ENCODE results near the gene ZSWIM7. TPM values are rescaled to one million over a fixed set of nuclear protein-coding genes. Genes with fewer than 3 reads are reported as not detected.

Gene ZSWIM7
- total and polyA plus RNA-seq, 2 experiments from 2014 or later: 16.3 to 50.4 TPM

DNA sequence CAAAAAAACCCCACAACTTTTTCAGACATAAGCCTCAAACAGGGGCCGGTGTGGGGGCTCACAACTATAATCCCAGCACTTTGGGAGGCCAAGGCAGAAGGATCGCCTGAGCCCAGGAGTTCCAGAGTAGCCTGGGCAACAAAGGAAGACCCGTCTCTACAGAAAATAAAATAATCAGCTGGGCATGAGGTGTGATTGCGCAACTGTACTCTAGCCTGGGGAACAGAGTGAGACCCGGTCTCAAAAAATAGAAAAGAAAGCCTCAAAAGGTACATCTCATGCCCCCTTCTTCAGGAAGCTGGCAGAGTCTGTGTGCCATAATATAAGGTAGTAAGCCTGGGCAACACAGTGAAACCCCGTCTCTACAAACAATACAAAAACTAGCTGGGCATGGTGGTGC, 3.2 kb downstream of the ZSWIM7 start:
- H3K4me1 ChIP-seq (ENCODE audit: insufficient read depth): peaks cover 9% of the 10 kb centered on the region
- H3K27ac ChIP-seq (ENCODE audit: low read depth): no peak overlapping the region
- H3K79me2 ChIP-seq (replicated peaks; ENCODE audit: insufficient read depth): peaks cover 20% of the 10 kb centered on the region
- H3K4me1 Mint-ChIP-seq: peaks cover 9% of the 10 kb centered on the region
- peaks cover 4% of the 10 kb centered on the region for H3K27me3 Mint-ChIP-seq (ENCODE audit: insufficient read depth, low read depth, poor library complexity)
- no peak overlapping the region for H2AFZ ChIP-seq
- H3K36me3 Mint-ChIP-seq (ENCODE audit: low read depth): peaks cover 25% of the 10 kb centered on the region
- peaks cover 9% of the 10 kb centered on the region; the same call in 1 of the 2 replicates for H3K36me3 ChIP-seq (ENCODE audit: insufficient read depth)
- peaks cover 10% of the 10 kb centered on the region for H4K20me1 ChIP-seq (replicated peaks; ENCODE audit: insufficient read depth)
- no peaks in the 10 kb centered on the region for H3K27me3 ChIP-seq (ENCODE audit: insufficient read depth)
- no peak overlapping the region for H3K27ac Mint-ChIP-seq
- H3K4me2 ChIP-seq: no peak overlapping the region
- H3K9me3 Mint-ChIP-seq: peaks cover 2% of the 10 kb centered on the region; the same call in 2 of the 3 replicates
- H3F3A ChIP-seq (replicated peaks; ENCODE audit: low read depth): no peaks in the 10 kb centered on the region
- no peak for ATAC-seq
- no peaks in the 10 kb centered on the region for H3K9me2 ChIP-seq (ENCODE audit: insufficient read depth)
- no peak overlapping the region for H3K4me3 ChIP-seq
- H3K4me3 Mint-ChIP-seq: no peak overlapping the region
- DNase-seq (ENCODE audit: low spot score): no peak
- TF ChIP-seq EZH2phosphoT487 (IDR thresholded peaks at IDR 0.05; ENCODE audit: unreplicated experiment) (no peak), ZNF331 (CRISPR knock-in tag; IDR thresholded peaks at IDR 0.05; ENCODE audit: low read depth) (no peak), JUNB (IDR thresholded peaks at IDR 0.05; ENCODE audit: unreplicated experiment) (no peak), POLR2AphosphoS5 (IDR thresholded peaks at IDR 0.05; ENCODE audit: low read depth) (no peak), NANOG (IDR thresholded peaks at IDR 0.05; ENCODE audit: borderline replicate concordance) (no peak), ZNF114 (CRISPR knock-in tag; IDR thresholded peaks at IDR 0.05) (no peak), CREB1 (CRISPR knock-in tag; IDR thresholded peaks at IDR 0.05; ENCODE audit: low read depth) (no peak), STAT1 (IDR thresholded peaks at IDR 0.05; ENCODE audit: unreplicated experiment) (no peak), EZH2 (IDR thresholded peaks at IDR 0.05; ENCODE audit: low read depth, unreplicated experiment) (no peak)
- TF ChIP-seq, protein P1, sequence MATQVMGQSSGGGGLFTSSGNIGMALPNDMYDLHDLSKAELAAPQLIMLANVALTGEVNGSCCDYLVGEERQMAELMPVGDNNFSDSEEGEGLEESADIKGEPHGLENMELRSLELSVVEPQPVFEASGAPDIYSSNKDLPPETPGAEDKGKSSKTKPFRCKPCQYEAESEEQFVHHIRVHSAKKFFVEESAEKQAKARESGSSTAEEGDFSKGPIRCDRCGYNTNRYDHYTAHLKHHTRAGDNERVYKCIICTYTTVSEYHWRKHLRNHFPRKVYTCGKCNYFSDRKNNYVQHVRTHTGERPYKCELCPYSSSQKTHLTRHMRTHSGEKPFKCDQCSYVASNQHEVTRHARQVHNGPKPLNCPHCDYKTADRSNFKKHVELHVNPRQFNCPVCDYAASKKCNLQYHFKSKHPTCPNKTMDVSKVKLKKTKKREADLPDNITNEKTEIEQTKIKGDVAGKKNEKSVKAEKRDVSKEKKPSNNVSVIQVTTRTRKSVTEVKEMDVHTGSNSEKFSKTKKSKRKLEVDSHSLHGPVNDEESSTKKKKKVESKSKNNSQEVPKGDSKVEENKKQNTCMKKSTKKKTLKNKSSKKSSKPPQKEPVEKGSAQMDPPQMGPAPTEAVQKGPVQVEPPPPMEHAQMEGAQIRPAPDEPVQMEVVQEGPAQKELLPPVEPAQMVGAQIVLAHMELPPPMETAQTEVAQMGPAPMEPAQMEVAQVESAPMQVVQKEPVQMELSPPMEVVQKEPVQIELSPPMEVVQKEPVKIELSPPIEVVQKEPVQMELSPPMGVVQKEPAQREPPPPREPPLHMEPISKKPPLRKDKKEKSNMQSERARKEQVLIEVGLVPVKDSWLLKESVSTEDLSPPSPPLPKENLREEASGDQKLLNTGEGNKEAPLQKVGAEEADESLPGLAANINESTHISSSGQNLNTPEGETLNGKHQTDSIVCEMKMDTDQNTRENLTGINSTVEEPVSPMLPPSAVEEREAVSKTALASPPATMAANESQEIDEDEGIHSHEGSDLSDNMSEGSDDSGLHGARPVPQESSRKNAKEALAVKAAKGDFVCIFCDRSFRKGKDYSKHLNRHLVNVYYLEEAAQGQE (IDR thresholded peaks at IDR 0.05; ENCODE audit: unreplicated experiment): no peak
- TF ChIP-seq, protein P2, sequence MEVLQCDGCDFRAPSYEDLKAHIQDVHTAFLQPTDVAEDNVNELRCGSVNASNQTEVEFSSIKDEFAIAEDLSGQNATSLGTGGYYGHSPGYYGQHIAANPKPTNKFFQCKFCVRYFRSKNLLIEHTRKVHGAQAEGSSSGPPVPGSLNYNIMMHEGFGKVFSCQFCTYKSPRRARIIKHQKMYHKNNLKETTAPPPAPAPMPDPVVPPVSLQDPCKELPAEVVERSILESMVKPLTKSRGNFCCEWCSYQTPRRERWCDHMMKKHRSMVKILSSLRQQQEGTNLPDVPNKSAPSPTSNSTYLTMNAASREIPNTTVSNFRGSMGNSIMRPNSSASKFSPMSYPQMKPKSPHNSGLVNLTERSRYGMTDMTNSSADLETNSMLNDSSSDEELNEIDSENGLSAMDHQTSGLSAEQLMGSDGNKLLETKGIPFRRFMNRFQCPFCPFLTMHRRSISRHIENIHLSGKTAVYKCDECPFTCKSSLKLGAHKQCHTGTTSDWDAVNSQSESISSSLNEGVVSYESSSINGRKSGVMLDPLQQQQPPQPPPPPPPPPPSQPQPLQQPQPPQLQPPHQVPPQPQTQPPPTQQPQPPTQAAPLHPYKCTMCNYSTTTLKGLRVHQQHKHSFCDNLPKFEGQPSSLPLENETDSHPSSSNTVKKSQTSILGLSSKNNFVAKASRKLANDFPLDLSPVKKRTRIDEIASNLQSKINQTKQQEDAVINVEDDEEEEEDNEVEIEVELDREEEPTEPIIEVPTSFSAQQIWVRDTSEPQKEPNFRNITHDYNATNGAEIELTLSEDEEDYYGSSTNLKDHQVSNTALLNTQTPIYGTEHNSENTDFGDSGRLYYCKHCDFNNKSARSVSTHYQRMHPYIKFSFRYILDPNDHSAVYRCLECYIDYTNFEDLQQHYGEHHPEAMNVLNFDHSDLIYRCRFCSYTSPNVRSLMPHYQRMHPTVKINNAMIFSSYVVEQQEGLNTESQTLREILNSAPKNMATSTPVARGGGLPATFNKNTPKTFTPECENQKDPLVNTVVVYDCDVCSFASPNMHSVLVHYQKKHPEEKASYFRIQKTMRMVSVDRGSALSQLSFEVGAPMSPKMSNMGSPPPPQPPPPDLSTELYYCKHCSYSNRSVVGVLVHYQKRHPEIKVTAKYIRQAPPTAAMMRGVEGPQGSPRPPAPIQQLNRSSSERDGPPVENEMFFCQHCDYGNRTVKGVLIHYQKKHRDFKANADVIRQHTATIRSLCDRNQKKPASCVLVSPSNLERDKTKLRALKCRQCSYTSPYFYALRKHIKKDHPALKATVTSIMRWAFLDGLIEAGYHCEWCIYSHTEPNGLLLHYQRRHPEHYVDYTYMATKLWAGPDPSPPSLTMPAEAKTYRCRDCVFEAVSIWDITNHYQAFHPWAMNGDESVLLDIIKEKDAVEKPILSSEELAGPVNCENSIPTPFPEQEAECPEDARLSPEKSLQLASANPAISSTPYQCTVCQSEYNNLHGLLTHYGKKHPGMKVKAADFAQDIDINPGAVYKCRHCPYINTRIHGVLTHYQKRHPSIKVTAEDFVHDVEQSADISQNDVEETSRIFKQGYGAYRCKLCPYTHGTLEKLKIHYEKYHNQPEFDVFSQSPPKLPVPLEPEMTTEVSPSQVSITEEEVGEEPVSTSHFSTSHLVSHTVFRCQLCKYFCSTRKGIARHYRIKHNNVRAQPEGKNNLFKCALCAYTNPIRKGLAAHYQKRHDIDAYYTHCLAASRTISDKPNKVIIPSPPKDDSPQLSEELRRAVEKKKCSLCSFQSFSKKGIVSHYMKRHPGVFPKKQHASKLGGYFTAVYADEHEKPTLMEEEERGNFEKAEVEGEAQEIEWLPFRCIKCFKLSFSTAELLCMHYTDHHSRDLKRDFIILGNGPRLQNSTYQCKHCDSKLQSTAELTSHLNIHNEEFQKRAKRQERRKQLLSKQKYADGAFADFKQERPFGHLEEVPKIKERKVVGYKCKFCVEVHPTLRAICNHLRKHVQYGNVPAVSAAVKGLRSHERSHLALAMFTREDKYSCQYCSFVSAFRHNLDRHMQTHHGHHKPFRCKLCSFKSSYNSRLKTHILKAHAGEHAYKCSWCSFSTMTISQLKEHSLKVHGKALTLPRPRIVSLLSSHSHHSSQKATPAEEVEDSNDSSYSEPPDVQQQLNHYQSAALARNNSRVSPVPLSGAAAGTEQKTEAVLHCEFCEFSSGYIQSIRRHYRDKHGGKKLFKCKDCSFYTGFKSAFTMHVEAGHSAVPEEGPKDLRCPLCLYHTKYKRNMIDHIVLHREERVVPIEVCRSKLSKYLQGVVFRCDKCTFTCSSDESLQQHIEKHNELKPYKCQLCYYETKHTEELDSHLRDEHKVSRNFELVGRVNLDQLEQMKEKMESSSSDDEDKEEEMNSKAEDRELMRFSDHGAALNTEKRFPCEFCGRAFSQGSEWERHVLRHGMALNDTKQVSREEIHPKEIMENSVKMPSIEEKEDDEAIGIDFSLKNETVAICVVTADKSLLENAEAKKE (CRISPR knock-in tag; IDR thresholded peaks at IDR 0.05): no peak
- TF ChIP-seq, protein P3, sequence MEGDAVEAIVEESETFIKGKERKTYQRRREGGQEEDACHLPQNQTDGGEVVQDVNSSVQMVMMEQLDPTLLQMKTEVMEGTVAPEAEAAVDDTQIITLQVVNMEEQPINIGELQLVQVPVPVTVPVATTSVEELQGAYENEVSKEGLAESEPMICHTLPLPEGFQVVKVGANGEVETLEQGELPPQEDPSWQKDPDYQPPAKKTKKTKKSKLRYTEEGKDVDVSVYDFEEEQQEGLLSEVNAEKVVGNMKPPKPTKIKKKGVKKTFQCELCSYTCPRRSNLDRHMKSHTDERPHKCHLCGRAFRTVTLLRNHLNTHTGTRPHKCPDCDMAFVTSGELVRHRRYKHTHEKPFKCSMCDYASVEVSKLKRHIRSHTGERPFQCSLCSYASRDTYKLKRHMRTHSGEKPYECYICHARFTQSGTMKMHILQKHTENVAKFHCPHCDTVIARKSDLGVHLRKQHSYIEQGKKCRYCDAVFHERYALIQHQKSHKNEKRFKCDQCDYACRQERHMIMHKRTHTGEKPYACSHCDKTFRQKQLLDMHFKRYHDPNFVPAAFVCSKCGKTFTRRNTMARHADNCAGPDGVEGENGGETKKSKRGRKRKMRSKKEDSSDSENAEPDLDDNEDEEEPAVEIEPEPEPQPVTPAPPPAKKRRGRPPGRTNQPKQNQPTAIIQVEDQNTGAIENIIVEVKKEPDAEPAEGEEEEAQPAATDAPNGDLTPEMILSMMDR (conservative IDR thresholded peaks at IDR 0.05; ENCODE audit: low read depth in 2 of 2): no peak
- TF ChIP-seq, protein P4, sequence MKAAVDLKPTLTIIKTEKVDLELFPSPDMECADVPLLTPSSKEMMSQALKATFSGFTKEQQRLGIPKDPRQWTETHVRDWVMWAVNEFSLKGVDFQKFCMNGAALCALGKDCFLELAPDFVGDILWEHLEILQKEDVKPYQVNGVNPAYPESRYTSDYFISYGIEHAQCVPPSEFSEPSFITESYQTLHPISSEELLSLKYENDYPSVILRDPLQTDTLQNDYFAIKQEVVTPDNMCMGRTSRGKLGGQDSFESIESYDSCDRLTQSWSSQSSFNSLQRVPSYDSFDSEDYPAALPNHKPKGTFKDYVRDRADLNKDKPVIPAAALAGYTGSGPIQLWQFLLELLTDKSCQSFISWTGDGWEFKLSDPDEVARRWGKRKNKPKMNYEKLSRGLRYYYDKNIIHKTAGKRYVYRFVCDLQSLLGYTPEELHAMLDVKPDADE (IDR thresholded peaks at IDR 0.05): no peak
